ENCODE data around the gene SH3TC2.

The SH3TC2 gene

DNA sequence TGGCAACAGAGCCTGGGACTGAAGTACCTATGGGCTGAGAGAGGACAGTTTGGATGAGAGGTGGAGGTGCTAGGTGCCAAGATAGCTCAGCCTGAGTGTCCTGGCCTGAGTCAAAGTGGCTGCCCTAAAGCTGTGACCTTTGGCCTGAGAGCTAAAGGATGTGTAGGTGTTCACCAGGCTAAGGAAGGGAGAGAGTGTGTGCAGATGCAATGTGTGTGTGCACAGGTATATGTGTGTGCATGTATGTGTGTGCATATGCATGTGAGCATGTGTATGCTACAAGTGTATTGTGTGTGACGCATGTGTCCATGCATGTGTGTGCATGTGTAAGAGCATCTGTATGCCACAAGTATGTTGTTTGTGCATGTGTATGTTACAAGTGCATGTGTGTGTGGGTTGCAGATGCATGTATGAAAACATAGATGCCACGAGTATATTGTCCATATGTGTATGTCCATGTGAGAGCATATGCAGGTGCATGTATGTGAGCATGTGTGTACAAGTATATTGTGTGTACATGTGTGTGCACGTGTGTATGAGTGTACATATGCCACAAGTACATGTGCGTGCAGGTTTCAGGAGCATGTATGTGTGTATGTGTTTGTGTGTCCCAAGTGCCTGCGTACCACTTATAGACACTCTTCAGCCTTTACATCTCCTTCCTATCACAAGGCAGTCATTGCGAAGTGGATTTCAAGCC, 102.6 kb downstream of the SH3TC2 start:
- TF ChIP-seq, protein P1, sequence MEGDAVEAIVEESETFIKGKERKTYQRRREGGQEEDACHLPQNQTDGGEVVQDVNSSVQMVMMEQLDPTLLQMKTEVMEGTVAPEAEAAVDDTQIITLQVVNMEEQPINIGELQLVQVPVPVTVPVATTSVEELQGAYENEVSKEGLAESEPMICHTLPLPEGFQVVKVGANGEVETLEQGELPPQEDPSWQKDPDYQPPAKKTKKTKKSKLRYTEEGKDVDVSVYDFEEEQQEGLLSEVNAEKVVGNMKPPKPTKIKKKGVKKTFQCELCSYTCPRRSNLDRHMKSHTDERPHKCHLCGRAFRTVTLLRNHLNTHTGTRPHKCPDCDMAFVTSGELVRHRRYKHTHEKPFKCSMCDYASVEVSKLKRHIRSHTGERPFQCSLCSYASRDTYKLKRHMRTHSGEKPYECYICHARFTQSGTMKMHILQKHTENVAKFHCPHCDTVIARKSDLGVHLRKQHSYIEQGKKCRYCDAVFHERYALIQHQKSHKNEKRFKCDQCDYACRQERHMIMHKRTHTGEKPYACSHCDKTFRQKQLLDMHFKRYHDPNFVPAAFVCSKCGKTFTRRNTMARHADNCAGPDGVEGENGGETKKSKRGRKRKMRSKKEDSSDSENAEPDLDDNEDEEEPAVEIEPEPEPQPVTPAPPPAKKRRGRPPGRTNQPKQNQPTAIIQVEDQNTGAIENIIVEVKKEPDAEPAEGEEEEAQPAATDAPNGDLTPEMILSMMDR (IDR thresholded peaks at IDR 0.05; ENCODE audit: insufficient read depth, low read length, missing control alignments): no peak
- CTCF ChIA-PET: interaction anchor here (0.7 to 6.1 kb wide), 9 partner anchors 9 to 227 kb away, joined by 4 to 89 read pairs (median 5); no protein-coding TSS in a partner anchor
- POLR2A ChIA-PET: no interaction called here
- no peak overlapping the region for H3K4me3 ChIP-seq (ENCODE audit: low read depth, low read length)
- DNase-seq (ENCODE audit: low read depth, low spot score): no peak

DNA sequence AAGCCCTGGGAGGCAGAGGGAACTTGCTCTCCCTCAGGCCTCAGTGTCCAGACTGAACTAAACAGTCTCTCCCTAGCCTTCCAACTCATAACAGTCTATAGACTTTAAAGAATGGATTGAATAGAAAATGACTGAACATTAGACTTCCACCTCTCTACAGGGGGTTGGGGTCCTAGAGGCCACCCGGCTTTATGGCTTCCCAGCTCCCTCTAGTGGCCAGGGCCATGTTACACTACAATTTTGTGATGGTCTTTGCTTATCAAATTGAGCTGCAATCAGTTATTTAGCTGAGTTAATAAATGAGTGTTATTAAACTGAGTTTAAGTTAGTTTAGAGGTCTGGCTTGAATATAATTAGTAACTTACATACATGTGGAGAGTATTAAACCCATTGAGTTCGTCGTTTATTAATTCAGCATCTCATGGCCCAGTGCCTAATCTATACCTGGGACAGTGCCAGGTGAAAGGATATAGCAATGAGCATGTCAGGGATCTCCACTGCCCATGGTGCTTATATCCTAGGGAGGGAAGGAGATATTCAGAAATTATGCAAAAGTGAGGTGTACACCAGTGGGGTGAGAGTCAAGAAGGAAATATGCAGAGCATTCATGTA, 105.2 kb downstream of the SH3TC2 start:
- H3K4me3 ChIP-seq (ENCODE audit: low read depth, low read length): no peak overlapping the region
- ChIA-PET CTCF (interaction anchor here (0.6 to 6.1 kb wide), 41 partner anchors 11 to 268 kb away, joined by 3 to 89 read pairs (median 5); no protein-coding TSS in a partner anchor), POLR2A (interaction anchor here (0.7 kb wide), 1 partner anchor 99 kb away, joined by 3 read pairs; no protein-coding TSS in a partner anchor)
- no peak for DNase-seq (ENCODE audit: low read depth, low spot score)
- TF ChIP-seq, protein P1 (IDR thresholded peaks at IDR 0.05; ENCODE audit: insufficient read depth, low read length, missing control alignments): peak; percentile 63

DNA sequence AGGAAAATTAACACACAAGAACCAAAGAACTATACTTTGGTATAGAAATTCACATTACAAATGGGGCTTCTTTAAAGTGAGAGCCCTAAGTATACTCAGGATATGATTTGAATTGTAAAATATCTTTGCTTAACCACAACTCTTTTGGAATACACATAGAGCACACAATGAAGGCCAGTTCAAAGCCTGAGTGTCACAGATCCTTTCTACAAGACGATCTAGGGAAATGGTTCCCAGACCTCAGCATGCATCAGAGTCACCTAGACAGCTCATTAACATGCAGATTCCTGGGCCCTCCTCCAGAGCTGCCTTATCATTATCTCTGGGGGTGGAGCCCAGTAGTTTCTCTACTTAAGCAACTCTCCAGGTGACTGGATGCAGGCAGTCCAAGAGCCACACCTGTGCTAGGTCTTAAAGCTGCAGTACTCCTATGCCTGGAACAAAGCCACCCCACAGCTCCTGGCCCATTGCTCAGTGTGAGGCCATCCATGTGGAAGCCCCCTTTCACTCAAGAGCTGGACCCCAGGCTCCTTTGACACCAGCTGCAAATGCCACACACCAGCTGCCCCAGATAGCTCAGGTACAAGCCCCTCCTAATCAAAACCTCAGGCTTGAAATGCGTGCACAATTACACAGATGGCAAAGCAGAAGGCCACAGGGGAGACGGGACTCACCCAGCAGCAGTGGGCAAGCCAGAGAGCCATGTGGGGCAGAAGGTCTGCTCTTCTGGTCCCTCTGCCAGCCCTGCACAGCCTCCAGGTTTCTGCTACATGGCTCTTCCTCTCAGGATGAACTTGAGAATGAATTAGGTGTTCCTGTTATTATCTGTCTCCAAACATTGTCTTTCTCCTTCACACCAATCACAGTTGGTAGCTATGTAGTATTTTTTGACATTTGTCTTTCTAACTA, 106.1 kb downstream of the SH3TC2 start:
- CTCF ChIA-PET: interaction anchor here (0.6 to 6.1 kb wide), 37 partner anchors 12 to 1108 kb away, joined by 3 to 89 read pairs (median 5); no protein-coding TSS in a partner anchor
- H3K4me3 ChIP-seq (ENCODE audit: low read depth, low read length): no peak overlapping the region
- TF ChIP-seq, protein P1 (IDR thresholded peaks at IDR 0.05; ENCODE audit: insufficient read depth, low read length, missing control alignments): no peak
- no peak for DNase-seq (ENCODE audit: low read depth, low spot score)
- POLR2A ChIA-PET: no interaction called here

Data from AG04449 (cell line).